HG03558 (cell line): ENCODE data around the gene PCDHGC4.

Source experiments
- ATAC-seq: cut with Tn5 transposase; IDR thresholded peaks from one replicate; pipeline ENCODE4 v1.9.1; 2021; ENCODE audit warnings: moderate number of reproducible peaks; ENCODE audit not compliant: unreplicated experiment; ENCODE audit errors: extremely low read depth

PCDHGC4 gene

DNA sequence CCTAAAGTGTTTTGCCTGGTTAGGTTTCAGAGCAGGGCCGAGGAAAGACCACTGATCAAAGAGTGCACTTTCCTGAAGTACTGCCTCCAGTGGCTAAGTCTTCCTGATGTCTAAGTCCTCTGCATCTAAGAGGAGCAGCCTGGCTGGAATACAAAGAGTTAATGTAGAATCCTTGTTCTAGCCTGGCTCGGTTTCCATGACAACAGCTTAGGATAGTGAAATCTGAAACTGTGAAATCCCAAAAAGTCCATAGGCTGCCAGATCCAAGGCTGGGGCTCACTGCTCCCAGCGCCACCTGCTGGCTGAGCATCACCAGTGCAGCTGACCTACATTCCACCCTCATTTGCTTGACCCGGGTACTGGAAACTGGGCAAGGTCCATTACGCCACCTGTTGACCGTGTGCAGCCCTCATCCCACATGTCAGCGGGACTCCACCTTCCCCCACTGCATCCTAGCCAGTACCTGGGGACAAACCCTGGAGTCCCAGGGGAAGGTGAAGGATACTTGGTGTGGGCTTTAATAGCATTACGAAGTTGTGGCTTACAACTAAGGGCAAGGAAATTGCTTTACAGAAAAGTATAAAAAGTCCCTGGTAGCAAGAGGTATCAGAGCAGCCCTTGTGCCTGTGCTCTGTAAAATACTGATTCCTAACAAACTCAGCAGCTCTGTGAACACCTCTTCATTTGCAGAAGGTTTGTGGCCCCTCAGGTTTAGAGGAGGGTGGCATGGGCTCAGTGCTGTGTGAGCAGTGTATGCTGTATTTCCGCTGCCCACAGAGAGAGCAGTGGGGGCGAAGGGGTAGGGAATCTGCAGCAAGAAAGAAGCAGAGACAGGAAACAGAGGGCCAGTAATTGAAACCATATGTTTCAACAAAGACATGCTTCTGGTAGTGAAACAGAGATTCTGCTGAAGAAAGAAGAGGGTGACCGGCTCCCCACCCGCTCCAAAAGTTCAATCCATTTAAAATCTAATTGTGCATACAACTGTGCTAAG lies 40.1 kb downstream of the PCDHGC4 start:
- peak; percentile 37 for ATAC-seq

DNA sequence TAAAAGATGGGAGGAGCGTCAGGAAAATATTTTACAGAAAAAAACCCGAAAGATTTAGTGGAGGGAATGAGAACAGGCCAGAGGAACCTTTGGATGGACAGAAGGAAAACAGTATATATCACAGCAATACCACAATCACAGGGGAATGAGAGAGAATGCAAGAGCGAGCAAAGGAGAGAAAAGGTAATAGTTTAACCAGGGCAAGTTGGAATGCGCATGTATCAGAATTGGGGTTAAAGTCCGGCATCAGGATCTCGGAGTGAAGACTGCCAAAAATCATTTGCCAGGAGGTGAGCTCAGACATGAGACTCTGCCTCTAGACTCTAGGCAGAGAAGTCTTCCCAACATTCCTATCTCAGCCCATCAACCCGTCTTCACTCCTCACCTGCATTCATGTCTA lies 40.8 kb downstream of the PCDHGC4 start:
- ATAC-seq, result no peak

DNA sequence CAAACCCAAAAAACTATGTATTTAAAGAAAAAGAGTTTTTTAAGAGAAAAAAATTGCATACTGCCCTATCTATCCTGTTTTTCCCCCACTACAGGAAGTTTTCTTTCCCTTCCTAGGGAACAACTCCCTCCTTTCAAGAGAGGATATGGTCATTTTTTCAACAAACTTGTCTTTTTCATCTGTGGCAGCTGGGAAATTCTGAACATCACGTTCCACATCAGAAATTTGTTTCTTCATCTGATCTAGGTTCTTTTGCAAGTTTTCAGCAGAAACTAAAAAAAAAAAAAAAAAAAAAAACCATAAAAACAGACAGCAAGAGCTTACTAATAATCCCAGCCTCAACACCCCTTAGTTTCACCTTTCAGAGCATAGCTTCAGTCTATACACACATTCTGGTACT lies 42.6 kb downstream of the PCDHGC4 start:
- ATAC-seq, result no peak

DNA sequence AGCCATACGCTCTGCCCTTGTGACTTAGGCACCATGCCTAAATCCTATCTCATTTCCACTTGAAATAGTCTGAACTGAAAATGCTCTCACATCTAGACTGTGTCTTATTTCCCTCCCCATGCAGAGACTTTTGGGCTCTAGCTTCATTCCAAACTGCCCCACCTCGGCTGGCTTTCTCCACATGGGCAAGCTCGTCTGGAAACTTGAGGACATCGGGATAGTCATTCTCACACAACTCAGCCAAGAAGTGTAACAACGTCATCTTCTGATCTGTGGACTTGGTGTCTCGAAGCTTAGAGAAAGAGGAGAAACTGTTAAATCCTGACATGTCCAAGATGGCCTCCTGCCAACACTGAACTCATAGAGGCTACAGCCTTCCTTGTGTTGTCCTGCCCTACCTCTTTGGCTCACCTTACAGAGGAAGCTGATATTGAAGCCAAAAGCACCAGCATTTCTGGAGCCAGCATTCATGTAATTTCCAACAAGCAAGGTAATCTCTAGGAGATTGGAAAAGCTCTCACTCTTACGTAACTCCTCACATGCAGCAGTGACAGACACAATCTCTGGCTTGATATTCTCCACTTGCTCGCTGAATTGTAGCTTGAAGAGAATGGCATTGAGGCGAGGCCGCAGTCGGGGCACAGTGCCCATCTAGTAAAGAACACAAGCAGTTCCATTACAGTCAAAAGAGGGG lies 43.6 kb downstream of the PCDHGC4 start:
- ATAC-seq, result no peak

DNA sequence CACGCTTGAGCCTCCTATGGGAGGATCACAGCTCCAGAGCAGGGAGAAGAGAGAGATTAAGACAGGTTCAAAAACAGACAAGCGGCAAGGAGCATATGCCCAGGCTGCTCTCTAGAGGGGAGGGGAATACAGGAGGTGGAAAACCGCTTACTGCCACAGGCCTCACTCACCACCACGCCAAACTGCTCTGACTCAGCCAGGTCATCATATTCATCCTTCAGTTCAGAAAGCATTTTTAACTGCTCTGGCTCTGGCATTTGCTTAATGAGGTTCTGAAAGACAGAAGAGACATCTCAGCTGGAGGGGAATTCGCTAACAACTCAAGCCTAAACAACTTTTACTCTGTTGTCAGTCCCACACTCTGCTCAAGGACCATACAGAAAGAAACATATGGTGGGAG lies 44.2 kb downstream of the PCDHGC4 start:
- ATAC-seq, result no peak

DNA sequence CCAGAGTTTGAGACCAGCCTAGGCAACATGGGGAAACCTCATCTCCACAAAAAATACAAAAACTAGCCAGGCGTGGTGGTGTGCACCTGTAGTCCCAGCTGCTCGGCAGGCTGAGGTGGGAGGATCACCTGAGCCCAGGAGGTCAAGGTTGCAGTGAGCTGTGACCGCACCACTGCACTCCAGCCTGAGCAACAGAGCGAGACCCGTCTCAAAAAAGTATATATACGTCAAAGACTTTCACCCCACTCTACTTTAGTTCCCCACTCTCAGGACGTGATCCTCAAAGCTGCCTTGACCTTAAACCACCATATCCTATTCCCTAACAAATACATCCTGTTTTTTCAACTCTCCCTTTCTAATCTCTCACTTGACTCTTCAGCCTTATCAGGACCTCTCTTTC lies 45.0 kb downstream of the PCDHGC4 start:
- ATAC-seq, result no peak

DNA sequence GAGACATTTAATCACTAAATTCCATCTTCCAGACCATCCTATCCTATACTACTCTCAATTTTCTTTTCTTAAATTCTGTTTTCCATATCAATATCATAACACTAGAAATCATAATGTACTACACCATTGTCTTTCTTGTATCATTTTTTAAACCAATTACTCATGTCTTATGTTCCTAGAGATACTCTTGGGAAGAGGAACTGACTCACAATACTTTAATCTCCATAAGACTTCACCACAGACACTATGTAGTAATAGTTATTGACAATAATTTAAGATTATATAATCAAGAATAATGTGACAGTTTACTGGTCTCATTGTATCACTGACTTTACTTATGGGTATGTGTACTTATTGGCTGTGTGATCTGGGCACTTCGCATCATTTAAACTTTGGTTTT lies 47.9 kb downstream of the PCDHGC4 start:
- no peak for ATAC-seq

DNA sequence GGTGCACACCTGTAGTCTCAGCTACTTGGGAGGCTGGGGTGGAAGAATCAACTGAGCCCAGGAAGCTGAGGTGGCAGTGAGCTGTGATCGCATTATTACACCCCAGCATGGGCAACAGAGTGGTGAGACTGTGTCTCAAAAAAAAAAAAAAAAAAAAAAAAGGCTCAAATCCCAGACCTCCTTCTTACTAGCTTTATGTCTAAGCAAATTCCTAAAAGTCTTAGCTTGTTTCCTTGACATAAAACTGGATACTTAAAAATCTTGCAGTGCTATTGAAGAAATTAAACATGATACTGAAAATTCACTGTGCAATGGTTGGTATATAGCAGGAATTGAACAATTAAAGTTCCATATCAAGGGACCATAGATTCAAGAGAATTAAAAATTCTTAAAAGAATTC lies 49.1 kb downstream of the PCDHGC4 start:
- no peak for ATAC-seq

DNA sequence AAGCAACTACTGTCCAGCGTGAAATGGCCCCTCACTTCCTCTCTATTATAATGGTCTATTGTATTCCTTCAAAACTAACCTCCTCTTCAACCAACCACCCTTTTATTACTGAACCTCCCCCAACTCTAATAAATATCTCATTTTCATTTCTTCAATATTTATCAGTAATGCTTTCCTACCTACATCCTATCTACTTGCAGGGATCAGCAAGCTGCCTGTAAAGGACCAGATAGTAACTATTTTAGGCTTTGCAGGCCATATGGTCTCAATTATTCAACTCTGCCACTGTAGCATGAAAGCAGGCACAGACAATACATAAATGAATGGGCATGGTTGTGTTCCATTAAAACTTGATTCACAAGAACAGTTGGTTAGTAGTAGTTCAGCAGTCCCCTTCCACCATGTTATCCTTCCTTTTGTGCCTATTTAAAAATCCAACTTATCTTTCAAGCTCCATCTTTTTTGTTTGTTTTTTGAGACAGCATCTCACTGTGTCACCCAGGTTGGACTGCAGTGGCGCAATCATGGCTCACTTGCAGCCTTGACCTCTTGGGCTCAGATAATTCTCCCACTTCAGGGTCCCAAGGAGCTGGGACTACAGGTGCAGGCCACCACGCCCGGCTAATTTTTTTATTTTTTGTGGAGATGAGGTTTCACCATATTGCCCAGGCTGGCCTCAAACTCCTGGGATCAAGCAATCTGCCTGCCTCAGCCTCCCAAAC lies 49.8 kb downstream of the PCDHGC4 start:
- ATAC-seq, result no peak
